ENCODE measurements around the gene FOXRED1.

The FOXRED1 gene

GRCh38 chr11:126282736-126283591 lies 14.0 kb downstream of the FOXRED1 start, which contains the start of gene TIRAP:
Gene TIRAP (plus strand): TSS chr11:126283093. CDS start chr11:126290895, 7,802 bp downstream.
- H3K4me3 ChIP-seq (ENCODE audit: low read depth, low read length), result peak within 1 kb of the TSS; percentile 74
- TF ChIP-seq CTCF (IDR thresholded peaks at IDR 0.05; ENCODE audit: low read depth, low read length), result no peak

- TF ChIP-seq CTCF (IDR thresholded peaks at IDR 0.05; ENCODE audit: low read depth, low read length), result no peak
- H3K4me3 ChIP-seq (ENCODE audit: low read depth, low read length), result no peak overlapping the region
Measured at GRCh38 chr11:126284829-126285228, 15.9 kb downstream of the FOXRED1 start.

DNA sequence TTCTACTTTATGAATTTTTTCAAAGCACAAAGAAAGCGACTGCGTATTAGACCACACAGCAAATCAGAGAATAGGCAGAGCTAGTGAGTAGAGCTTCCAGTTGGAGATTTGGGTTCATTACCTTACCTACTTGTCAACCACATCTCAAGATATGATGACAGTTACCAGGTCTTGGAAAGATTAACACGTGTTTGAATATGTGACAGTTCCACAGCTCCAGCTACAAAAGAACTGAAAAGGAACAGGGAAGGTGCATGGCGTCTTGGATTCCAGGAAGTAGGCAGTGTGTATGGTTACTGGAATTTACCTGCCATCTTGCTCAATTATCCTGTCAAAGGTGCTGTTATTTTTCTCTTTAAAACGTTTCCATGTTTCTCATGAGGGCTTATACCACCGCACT lies 19.3 kb downstream of the FOXRED1 start:
- TF ChIP-seq CTCF (IDR thresholded peaks at IDR 0.05; ENCODE audit: low read depth, low read length), result no peak
- no peak overlapping the region for H3K4me3 ChIP-seq (ENCODE audit: low read depth, low read length)

DNA sequence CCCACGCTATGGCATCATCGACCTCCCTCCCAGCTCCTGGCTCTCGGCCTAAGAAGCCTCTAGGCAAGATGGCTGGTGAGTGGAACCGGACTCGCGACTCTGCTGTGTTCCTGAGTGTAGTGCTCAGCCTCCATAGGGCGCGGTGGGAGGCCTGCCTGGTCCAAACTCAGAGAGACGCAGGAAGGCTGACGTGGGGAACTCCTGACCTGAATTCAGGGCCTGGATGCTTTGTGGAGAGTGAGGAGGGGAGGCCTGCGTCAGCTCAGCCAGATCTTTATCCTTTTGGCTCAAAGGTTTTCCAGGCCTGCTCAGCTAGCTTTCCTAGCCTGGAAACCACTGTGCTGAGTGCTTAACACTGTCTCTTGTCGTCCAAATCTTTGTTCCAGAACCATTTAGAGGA lies 21.9 kb downstream of the FOXRED1 start:
- no peak overlapping the region for H3K4me3 ChIP-seq (ENCODE audit: low read depth, low read length)
- TF ChIP-seq CTCF (IDR thresholded peaks at IDR 0.05; ENCODE audit: low read depth, low read length), result no peak

- no peak for TF ChIP-seq CTCF (IDR thresholded peaks at IDR 0.05; ENCODE audit: low read depth, low read length)
- no peak overlapping the region for H3K4me3 ChIP-seq (ENCODE audit: low read depth, low read length)
Measured at GRCh38 chr11:126293726-126294125, 24.8 kb downstream of the FOXRED1 start.

GRCh38 chr11:126297004-126297403 lies 28.1 kb downstream of the FOXRED1 start:
- no peak for TF ChIP-seq CTCF (IDR thresholded peaks at IDR 0.05; ENCODE audit: low read depth, low read length)
- no peak overlapping the region for H3K4me3 ChIP-seq (ENCODE audit: low read depth, low read length)
